Activated CD4-positive, alpha-beta T cell treated with anti-CD3 and anti-CD28 coated beads, Interleukin-2, amount 50 U/mL, for 4 hours (primary cell): ENCODE measurements around the gene CCDC51.

ENCODE experiments used
- DNase-seq, 2 experiments: peaks; one replicate each; pipeline ENCODE4 v3.0.0-alpha.2; 2020

The CCDC51 gene

DNA sequence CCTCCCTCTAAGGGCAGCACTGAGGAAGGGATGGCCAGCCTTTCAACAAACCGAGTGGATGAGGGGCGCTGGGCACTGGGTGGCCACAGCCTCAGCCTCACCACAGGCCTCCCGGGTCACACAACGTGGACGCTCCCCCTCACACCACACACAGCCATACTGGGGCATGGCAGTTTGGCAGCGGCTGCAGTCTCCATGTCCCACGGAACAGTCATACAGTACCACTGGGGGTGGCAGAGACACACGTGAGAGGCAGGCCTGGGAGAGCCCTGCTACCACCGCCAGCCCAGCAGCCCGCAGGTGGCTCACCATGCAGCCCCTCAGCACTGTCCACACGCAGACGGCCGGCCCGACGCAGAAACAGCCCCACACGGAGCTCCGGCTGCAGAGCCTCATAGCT, 21.8 kb downstream of the CCDC51 start:
- no peak for DNase-seq

DNA sequence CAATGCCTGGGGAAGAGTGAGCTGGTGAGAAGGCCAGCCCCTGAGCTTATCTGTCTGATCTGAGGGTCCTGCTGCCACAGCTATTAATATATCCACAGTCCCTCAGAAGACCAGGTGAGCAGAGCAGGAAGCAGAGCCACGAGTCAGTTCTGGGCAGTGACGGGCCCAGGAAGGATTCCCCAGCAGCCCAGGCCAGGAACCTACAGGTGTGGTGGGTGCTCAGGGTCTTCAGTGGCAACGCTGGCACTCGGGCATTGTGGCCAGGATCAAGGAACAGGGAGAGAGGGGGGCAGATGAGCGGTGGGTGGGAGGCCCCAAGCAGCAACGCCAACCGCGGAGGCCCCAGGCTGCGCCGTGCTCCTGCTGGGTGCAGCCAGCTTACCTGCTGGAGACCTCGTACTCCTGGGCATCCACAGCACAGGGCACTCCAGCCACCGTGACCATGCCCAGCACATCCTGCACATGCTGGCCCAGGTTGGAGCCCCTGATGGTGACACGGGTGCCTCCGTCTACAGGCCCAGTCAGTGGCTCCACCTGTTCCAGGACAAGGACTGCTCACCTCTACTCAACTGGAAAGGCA, 22.3 kb downstream of the CCDC51 start:
- DNase-seq: no peak

DNA sequence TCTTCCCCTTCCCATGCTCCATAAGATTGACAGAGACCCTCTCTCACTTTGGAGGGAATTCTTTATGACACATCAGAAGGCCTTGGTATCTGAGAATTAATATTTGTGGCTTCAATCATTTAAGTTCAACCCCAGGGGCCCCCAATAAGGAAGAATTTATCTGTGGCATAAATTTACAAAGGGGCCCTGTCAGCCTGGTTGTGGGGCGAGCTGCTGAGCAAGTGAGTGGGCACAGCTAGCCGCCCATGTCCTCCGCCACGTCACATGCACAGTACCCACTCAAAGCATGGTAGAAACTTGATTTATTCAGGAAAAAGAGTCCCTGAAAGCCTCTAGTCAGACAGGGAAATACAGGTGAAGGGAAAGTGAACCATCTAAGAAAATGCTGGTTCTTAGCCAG, 23.4 kb downstream of the CCDC51 start:
- DNase-seq: no peak

DNA sequence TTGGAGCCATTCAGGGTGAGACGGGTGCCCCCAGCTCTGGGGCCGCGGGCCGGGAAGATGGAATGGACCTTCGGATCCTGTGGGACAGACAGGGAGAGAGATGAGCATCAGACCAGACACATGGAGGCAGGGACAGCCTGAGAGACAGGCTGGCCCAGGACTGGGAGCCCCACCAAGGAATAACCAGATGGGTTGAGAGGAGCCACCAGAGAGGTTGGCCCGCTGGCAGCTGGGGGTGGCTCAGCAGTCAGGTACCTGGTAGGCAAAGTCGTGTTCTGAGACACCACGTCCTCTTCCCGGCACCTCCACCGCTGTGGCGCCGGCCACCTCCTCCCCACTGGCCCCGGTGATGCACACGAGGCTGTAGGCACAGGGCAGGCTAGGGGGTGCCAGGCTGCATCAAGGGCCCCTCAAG, 23.8 kb downstream of the CCDC51 start:
- no peak for DNase-seq

DNA sequence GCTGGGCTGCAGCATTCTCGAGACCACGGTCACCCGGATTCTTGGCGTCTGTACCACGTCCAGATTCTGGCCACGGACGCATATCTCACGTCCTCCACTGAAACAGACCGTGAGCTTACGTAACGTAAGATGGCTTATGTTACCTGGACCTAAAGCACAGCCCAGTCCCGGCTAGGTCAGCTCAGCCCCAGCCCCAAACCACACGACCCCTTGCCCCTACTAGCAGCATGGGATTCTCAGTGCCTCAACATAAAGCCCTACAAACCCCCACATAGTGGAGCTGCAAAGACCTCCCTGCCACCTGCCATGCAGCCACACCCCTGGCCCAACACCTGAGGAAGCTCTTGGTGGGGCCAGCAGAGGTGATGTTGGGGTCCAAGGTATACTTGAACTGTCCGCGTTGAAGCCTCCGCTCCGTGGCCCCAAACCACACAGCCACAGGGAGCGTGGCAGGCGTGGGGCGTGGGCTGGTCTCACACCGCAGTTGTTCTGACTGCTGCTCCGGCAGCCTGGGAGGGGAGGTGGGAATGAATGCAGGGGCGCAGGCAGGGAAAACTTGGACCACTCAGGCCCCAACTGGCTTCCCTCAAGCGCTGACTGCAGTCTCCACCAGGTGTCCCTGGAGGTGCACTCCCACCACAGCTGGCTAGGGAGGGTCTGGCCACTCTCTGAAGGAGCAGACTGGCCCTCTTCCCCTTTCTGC, 24.5 kb downstream of the CCDC51 start:
- DNase-seq: no peak

DNA sequence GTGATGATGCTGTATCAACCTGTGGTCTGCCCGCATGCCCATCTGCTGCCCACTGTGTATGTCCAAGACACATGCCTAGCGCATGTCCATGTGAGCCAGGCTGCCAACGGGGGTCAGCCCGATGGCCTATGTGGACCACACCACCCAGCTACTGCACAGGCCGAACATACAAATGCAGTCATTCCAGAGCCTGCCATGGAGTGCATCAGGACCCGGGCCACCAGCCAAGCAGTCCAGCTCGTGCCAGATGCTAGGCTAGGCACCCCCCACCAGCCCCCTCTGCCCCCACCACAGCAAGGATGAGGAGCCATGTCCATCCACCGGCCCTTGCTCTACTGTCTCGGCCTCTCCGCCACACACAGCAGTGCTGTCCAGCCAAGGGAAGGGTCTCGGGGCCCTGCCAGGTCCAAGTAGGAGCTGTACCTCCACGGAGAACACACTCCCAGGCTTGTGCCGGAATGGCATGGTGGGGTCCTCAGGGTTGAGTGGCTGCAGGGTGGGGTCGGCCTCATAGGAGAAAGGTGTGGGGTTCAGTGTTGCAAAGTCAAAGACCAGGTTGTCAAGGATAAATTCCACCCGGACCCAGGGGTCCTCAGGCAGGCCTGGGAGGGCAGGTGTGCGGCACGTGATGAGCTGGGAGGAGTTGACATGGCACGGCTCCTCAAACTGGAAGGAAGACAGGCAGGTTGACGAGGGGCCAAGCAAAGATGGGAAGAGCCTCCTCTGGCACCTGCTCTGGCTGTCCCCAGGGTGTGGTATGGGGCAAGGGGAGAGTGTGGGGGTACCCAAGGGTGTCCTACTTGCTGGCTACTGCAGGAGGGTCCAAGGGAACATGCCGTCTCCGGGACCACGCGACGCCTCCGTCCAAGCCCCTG, 25.3 kb downstream of the CCDC51 start:
- no peak for DNase-seq

DNA sequence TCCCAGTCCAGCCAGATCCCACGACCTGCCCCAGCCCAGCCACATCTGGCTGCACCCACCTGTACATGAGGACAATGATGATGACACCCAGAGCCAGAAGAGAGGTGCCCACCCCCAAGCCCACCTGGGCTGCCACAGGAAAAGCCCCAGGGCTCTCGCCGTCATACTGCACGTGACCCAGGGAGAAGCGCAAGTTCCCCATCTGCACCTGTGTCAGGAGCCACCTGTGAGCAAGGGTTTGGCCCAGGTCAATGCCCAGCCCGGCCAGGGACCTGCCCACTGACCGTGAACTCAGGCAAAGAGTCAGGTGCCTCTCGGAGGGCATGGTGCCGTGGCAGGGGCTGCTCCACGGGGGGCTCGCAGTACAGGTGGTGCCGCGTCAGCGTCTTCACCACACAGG, 26.3 kb downstream of the CCDC51 start:
- DNase-seq: no peak

DNA sequence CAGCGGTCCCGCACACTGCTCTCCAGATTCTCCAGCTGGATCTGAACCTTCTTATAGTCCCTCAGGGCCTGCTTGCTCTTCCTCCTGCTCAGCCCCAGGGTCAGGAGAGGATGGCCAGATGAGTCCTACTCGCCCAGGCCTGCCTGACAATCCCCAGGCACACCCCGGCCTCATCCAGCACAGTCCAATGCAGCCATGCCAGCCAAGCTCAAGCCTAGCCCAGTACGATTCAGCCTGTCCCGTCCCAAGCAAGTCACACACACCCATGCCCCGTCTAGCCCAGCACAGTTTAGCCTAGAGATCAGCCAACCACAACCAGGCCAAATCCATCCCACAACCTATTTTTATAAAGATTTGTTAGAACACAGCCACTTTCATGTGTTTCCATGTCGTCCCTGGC, 26.8 kb downstream of the CCDC51 start:
- no peak for DNase-seq

DNA sequence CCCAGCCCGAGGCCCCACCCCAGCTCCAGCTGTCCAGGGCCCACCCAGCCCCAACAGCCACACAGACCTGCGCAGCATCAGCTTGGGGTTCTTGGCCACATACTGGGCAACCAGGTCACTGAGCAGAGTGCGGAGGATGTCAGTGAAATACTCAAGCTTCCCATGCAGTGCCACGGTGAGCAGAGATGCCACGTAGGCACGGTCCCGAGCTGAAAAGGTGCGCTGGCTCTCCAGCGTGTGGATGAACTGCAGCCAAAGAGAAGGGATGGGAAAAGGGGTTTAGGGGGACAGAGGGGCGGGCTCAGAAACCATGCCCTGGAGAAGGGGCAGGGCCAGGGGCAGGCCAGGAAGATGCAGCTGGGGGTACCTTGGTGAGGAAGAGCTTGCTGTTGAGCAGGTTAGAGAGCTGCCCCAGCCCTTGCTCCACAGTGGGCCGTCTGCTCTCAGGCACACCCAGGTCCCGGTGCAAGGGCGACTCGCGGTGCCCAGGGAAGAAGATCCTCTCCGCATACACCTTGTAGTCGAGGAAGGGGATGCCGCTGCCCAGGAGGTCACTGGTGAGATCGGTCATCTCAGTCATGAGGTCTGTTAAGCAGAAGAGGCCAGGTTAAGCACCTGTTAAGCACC, 27.4 kb downstream of the CCDC51 start:
- DNase-seq: no peak

DNA sequence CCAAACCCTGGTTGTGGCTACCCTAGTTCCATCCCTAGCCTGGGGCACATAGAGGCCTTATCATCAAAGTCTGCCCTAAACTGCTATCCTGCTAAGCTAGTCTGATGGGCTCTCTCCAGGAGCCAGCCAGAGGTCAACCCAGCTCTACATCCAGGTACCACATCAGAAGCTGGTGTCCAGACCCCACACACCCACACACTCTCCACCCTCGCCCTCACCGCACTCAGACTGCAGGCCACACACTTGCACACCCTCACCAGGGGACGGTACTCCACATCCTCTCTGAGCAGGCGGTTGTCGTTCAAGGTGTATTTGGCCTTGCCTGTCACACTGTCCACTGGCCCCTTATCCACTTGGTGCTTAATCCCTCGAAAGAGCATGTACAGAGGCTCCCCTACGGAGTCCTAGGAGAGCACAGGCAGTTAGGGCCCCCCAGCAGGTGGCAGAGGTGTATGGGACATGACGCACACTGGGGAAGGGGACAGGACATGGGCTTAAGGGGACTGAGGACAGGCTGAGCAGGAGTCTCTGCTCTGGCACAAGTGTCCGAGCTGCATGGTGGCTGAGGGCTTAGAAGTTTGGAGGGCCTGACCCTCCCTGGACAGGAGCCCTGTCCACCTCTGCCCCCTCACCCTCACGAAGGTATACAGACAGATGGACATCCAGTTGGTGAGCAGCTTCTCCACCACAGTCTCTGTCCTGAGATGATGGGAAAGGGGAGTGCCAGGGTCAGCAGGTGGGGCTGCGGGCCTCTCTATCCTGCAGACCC, 28.1 kb downstream of the CCDC51 start:
- DNase-seq: no peak

DNA sequence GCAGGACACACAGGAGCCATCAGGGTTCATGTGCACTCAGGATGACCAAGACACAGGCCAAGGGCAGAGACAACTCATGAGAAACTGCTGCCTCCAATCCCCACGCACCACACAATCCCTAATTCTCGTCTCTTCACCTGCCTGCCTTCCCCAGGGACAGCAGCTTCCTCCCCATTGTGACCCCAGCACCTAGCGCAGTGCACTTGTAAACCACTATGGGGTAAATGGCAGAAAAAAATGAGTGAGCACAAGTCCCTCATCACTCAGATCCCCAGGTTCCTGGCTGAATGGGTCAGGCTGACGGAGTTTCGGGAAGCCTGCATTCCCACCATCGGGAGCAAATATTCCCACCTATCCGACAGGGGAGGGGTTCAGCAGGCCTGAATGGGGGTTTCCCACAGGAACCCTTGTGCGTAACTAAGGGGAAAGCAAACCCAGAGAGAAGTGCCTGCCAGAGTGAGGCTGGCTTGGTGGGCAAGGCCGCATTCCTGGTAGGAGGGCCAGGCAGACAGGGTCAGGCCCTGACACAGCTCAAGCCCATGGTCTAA, 28.8 kb downstream of the CCDC51 start:
- no peak for DNase-seq

DNA sequence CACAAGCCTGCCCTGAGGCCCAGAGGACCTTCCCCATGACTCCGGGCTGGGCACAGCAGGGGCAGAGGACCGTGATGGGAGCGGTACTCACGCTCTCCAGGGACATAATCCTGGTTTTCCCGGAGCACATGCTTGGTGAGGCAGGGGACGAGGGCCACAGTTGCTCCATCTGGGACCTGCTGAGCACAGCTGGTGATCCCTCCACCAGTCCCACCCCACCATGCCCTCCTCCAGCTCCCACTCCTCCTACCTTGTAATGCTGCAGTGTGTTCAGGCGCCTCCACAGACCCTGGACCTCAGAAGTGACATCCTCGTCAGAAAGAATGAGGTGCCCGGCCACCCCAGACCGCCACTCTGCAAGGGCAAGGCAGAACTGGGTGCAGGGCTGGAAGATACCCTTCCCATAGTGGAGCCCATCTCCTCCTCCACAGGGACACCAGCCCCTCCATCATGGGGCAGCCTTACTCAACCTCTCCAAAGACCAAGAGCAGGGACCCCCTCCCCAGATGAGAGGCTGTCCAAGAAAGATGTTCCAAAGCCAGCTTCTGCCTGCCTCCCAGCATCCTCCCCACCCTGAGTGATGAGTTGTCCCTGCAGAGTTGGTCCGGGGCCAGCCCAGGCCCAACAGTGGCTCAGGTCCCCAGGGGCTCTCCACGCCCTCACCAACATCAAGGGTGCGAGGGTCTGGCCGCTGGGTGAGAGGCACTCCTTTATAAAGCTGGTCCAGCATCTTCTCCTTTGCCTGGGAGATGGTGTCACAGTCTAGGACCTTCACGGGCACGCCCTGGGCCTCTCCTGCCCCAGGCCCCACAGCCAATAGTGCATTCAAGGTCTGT, 29.5 kb downstream of the CCDC51 start:
- no peak for DNase-seq

DNA sequence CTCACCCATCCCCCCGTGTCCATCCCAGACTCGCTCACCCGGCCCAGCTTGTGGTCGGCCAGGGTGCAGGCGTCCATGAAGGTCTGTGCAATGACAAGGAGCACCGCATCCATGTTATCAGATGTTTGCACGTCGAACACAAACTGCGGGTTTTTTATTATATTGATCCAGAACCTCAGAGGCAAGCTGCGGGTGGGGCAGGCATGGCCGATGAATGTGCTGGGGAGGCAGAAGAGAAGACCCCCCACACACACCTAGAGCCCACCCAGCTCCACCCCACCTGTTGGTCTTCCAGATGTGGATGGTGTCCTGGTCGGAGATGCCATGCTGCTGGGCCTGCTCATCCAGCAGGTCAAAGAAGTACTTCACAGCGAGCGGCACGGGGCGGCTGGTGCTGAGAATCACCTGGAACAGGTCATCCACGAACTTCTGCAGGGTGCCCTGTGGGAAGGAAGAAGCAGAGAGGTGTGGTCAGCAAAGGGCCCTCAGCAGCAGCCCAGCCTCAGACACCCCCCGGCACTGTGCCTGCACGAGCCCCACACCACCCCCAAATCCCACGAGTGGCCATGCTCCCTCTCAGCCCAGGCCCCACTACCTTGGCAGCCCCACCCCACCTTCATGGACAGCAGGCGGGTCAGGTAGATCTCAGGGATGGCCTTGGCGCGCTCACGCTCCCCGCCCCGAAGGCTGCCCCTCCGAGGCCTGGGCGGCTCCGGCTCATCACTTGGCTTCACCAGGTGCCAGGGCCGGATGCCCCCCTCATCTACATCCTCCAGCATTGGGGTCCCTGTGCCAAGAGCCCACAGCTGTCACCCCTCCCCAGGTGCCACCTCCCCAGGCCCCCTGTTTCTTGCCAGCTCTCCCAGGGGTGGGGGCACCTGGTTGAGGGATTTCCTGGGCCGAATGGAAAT, 30.4 kb downstream of the CCDC51 start:
- DNase-seq: no peak

DNA sequence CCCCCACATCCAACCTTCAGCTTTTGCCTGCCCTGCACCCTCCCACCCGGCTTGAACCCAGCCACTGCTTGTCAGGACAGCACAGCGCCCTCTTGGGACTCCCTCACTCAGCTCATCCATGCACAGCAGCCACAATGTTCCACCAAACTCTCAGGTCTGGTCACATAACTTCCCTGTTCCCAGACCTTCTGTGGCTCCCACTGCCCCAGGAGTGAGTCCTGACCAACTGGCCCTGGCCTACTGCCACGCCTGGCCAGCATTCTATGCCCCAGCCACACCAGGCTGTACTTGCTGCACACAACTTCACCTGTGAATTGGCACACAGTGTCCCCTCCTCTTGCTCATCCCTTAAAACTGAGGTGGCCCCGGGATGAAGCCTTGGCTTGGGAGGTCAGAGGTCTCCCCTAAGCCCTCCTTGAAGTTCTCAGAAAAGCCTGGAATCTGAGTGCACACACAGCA, 31.1 kb downstream of the CCDC51 start:
- DNase-seq: no peak

DNA sequence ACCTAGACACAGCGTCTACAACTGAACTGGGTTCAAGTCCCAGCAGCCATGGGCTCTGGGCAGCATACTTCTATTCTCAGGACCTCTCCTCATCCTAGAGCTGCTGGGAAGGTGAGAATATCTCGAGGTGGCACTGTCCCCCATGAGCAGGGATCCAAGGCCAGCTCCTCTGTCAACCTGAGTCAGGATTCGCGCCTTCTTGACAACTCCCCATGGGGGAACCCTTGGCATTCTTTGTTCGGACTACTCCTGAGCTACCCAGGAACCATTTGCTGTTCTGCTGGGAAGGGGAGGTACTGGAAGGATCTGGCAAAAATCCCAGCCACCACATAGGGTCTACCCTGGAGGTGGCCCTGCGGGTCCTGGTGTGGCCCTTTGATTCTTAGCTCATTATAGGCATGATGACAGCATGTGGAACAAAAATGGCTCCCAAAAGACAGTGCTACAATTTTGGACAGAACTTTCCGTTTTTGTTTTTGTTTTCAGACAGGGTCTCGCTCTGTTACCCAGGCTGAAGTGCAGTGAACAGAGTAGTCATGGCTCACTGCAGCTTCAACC, 32.3 kb downstream of the CCDC51 start:
- DNase-seq: no peak

DNA sequence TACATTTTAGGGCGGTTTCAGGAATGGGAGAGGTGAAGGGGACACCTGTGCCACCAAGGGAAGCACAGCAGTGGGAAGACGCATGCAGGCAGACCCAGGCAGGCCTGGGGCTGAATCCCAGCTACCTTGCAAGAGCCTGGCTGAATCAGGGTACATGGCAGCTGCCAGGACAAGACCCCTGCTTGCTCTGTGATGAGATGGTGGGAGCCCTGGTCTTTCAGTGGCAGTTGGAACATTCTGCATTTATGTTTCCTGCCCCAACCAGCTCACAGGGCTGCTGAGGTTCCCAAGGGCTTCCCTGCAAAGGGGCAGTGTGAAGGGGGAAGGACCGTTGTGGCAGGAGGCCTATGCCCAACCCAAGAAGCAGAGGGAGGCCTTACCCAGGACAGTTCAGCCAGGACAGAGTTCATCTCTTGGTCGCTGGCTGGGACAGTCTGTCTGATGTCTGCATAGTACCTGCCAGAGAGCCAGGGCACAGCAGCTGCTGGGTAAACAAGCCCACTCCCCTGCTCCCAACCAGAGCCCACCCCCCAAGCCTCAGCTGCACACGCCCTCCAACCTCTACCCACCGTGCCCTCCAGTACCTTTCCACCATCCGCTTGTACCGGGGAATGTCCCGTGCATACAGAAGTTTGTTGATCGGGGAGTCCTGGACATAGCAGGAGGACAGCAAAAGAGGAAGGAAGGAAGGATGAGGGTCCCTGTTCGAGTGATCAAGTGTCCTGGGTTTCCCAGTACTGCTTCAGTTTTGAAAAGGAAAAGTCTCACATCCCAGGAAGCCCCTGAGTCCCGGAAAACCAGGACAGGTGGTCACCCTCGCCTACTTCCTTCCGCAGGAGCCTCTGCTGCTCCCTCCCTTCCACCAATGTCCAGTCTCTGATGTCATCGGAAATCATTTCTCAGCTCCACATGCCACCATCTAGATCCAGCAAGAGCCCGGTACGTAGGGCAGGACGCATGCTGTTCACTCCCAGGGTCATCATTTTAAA, 33.2 kb downstream of the CCDC51 start:
- no peak for DNase-seq

DNA sequence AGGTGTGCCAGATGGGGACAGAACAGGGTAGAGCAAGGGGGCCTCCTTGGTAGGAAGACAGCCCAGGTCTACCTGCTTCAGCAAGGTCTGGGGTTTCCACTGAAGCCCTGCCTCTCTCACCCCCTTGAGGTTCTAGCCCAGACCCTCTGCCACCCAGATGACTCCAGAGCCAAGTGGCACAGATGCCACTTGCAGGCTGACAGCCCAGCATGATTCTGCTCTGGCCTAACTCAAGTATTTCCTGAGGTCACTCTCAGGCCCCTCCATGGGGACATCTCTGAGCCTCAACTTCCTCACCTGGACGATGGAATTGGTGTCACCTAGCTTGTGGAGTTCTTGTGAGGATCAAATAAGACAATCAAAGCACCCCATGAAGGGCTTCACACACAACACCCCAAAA, 33.9 kb downstream of the CCDC51 start:
- no peak for DNase-seq

DNA sequence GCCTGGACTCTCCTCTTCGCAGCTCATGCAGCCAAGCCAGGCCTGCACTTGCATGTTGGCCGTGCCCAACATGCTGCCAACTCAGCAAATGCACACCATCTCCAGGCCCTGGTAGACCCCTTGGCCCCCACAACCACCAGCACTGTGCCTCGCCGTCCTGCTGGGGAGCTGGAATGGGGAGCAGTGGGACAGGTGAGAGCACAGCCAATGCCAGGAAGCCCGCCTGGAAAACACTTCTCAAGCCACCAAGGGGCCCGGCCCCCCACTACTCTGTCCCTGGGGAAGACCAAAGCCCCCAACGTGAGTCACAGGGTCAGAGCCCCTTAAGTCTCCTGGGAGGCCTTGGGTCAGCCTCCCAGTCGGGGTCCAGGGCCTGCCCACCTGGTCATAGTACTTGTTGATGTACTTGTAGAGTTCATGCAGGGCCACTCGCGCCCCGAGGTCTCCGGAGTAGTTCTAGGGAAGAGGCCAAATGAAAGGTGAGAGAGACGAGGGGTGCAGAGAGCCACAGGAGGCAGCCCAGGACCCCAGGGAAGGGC, 34.5 kb downstream of the CCDC51 start:
- DNase-seq: no peak
